Thyroid gland (tissue), 4 donors: ENCODE measurements around the gene HOXC10. TPM values are rescaled to one million over a fixed set of nuclear protein-coding genes. Genes with fewer than 3 reads are reported as not detected.

ENCODE experiments used
- DNase-seq, 2 donors: peaks; one replicate each; pipeline ENCODE4 v3.0.0-alpha.2; 2019
- H3K27ac ChIP-seq, 3 donors: fragments of 200-600 bp; sonication (generic); 1 replicate in 2 of 3; 2 replicates in 1 of 3; pipeline ENCODE4 v1.5.1; 2016 to 2019; ENCODE audit warnings: mild to moderate bottlenecking in 1 of 3, moderate library complexity in 1 of 3
- H3K27me3 ChIP-seq: fragments of 200-600 bp; sonication (generic); one replicate; pipeline ENCODE4 v1.5.1; 2019
- H3K36me3 ChIP-seq, 2 donors: fragments of 200-600 bp; sonication (generic); one replicate each; pipeline ENCODE4 v1.5.1; 2016 to 2019
- H3K4me1 ChIP-seq, 2 donors: fragments of 200-600 bp; sonication (generic); one replicate each; pipeline ENCODE4 v1.5.1; 2017 to 2019
- H3K4me3 ChIP-seq, 3 donors: fragments of 200-600 bp; sonication (generic); replicated peaks in 1 of 3; 1 replicate in 2 of 3; 2 replicates in 1 of 3; pipeline ENCODE4 v1.5.1; 2016; ENCODE audit warnings: mild to moderate bottlenecking in 1 of 3
- H3K9me3 ChIP-seq: fragments of 200-600 bp; sonication (generic); one replicate; pipeline ENCODE4 v1.5.1; 2017
- CTCF ChIP-seq, 6 experiments: fragments of 200-600 bp in 3 of 6; fragments of 450-650 bp in 3 of 6; sonication (generic) in 3 of 6; IDR thresholded peaks; one replicate each; pipeline ENCODE4 v1.5.1; 2016 to 2019; ENCODE audit warnings: antibody characterized with exemption in 6 of 6, mild to moderate bottlenecking in 2 of 6, inconsistent platforms in 1 of 6, moderate library complexity in 1 of 6
- POLR2A ChIP-seq, 2 donors: fragments of 450-650 bp; IDR thresholded peaks; one replicate each; pipeline ENCODE4 v1.6.1; 2017; ENCODE audit warnings: antibody characterized with exemption in 2 of 2, mild to moderate bottlenecking in 2 of 2, moderate library complexity in 1 of 2
- WGBS, 2 donors: methylation state at CpG; one replicate each; pipeline ENCODE4 v1.1.5; 2017; 5-methylcytosine and 5-hydroxymethylcytosine counted together
- intact Hi-C: fragments of 100-400 bp; cut with DNase I; formaldehyde crosslinking; loops from one replicate; pipeline ENCODE4 v1.15.1; 2023
- total RNA-seq, 4 donors: library from RNA; depleted of rRNA; stranded (reverse); fragments of >200 nt; gene quantifications; one replicate each; pipeline ENCODE4 v1.2.3, GENCODE V29; 2016

HOXC10 gene
- total RNA-seq, 4 donors from 2014 or later: not detected

- 3 to 7% methylated on average over 38 to 43 of the region's 47 CpGs for WGBS, 2 donors
- peaks cover 67% of the 10 kb centered on the region for H3K27me3 ChIP-seq
Measured at GRCh38 chr12:53951577-53952334, 33.2 kb upstream of the HOXC10 start.

GRCh38 chr12:53952335-53952694 lies 32.6 kb upstream of the HOXC10 start:
- Histone ChIP-seq H3K4me1 (peaks cover 5 to 14% of the 10 kb centered on the region in 2 donors), H3K27ac (no peak overlapping the region), H3K4me3 (no peak overlapping the region), H3K9me3 (no peaks in the 10 kb centered on the region), H3K36me3 (no peaks in the 10 kb centered on the region), H3K27me3 (peaks cover 70% of the 10 kb centered on the region)
- DNase-seq: no peak
- TF ChIP-seq CTCF (IDR thresholded peaks at IDR 0.05): no peak
- no peak for TF ChIP-seq POLR2A (IDR thresholded peaks at IDR 0.05)
- intact Hi-C loops: no loop called here
- WGBS, 2 donors: 9 to 21% methylated on average over 12 to 13 of the region's 13 CpGs

More at GRCh38 chr12:53951577-53952334, 33.2 kb upstream of the HOXC10 start:
- no peak for DNase-seq
- Histone ChIP-seq H3K27ac (no peak overlapping the region), H3K4me1 (peaks cover 5 to 14% of the 10 kb centered on the region in 2 donors), H3K4me3 (no peak overlapping the region), H3K36me3 (no peaks in the 10 kb centered on the region), H3K9me3 (no peaks in the 10 kb centered on the region)
- intact Hi-C loops: no loop called here
- TF ChIP-seq POLR2A (IDR thresholded peaks at IDR 0.05) (no peak), CTCF (IDR thresholded peaks at IDR 0.05) (no peak)

GRCh38 chr12:53952871-53953734 lies 31.8 kb upstream of the HOXC10 start:
- Histone ChIP-seq H3K27me3 (peaks cover 70% of the 10 kb centered on the region), H3K4me1 (peaks cover 5 to 14% of the 10 kb centered on the region in 2 donors), H3K4me3 (no peak overlapping the region), H3K27ac (no peak overlapping the region), H3K36me3 (no peaks in the 10 kb centered on the region), H3K9me3 (no peaks in the 10 kb centered on the region)
- intact Hi-C loops: no loop called here
- WGBS, 2 donors: 8 to 10% methylated on average over 35 to 36 of the region's 38 CpGs
- TF ChIP-seq POLR2A (IDR thresholded peaks at IDR 0.05) (no peak), CTCF (IDR thresholded peaks at IDR 0.05) (no peak)
- DNase-seq: no peak

GRCh38 chr12:53953831-53954693 lies 30.9 kb upstream of the HOXC10 start:
- H3K27me3 ChIP-seq: peaks cover 73% of the 10 kb centered on the region
- H3K4me3 ChIP-seq: no peak overlapping the region
- no peaks in the 10 kb centered on the region for H3K36me3 ChIP-seq
- peaks cover 5 to 14% of the 10 kb centered on the region in 2 donors for H3K4me1 ChIP-seq
- no peaks in the 10 kb centered on the region for H3K9me3 ChIP-seq
- intact Hi-C loops: no loop called here
- TF ChIP-seq POLR2A (IDR thresholded peaks at IDR 0.05) (no peak), CTCF (IDR thresholded peaks at IDR 0.05) (no peak)
- H3K27ac ChIP-seq: no peak overlapping the region
- WGBS, 2 donors: 8 to 13% methylated on average over 17 to 19 of the region's 19 CpGs
- DNase-seq: no peak
